K562 (cell line): ENCODE results near the gene ELMO3. TPM values are rescaled to one million over a fixed set of nuclear protein-coding genes. Genes with fewer than 3 reads are reported as not detected.

ENCODE experiments used
- ATAC-seq: fragments of 200-7000 bp; cut with Tn5 transposase; 3 replicates; pipeline ENCODE4 v1.9.1; 2020; ENCODE audit warnings: moderate library complexity
- BruUV-seq: library from RNA; stranded (reverse); fragments of 400-500 nt; replicated peaks from 2 replicates; lab custom pipeline; 2021; lab: Mats Ljungman, UMichigan
- CTCF ChIA-PET: fragments of 300-600 bp; formaldehyde crosslinking; extraction: SDS; loops from one replicate; lab custom pipeline; 2021; ENCODE audit warnings: low intra/inter-chr PET ratio; lab: Yijun Ruan, JAX
- POLR2A ChIA-PET: fragments of 300-600, 350-650 bp; sonication (Branson Sonifier 250); formaldehyde crosslinking; extraction: SDS; loops from one replicate; lab custom pipeline; 2021; ENCODE audit warnings: antibody characterized with exemption, inconsistent platforms; lab: Yijun Ruan, JAX
- DNase-seq, 4 experiments: peaks; one replicate each; pipeline versions ENCODE4 v3.0.0 to v3.0.0-alpha.2; 2011 to 2018; ENCODE audit warnings: low spot score in 3 of 4, mixed read lengths in 3 of 4; ENCODE audit errors: extremely low read depth in 1 of 4
- FAIRE-seq: peaks from 2 replicates; lab custom pipeline; 2011; peaks lifted over from hg19 to GRCh38; lab: Jason Lieb, UNC
- H2AFZ ChIP-seq: 2 replicates; pipeline ENCODE4 v1.6.0; 2011; ENCODE audit warnings: low read depth, low read length, control low read depth, inconsistent platforms
- H3K27ac ChIP-seq: fragments of 200-600 bp; 3 replicates; pipeline ENCODE4 v1.8.0; 2011; ENCODE audit warnings: low read depth, mild to moderate bottlenecking, control low read depth, inconsistent platforms, low read length, moderate library complexity, mixed read lengths; ENCODE audit errors: extremely low read depth
- H3K27me3 ChIP-seq, 2 experiments: fragments of 300-600 bp in 1 of 2; 2 replicates in 1 of 2; 3 replicates in 1 of 2; pipeline versions ENCODE4 v1.6.0 to v1.8.0; 2011; ENCODE audit warnings: inconsistent platforms in 2 of 2, low read length in 2 of 2, mild to moderate bottlenecking in 1 of 2, mixed read lengths in 1 of 2, moderate library complexity in 1 of 2; ENCODE audit not compliant: control insufficient read depth in 2 of 2, insufficient read depth in 2 of 2
- H3K36me3 ChIP-seq: fragments of 300-600 bp; 3 replicates; pipeline ENCODE4 v1.8.0; 2011; ENCODE audit warnings: mild to moderate bottlenecking, low read length, inconsistent platforms; ENCODE audit not compliant: control insufficient read depth, insufficient read depth
- H3K4me1 ChIP-seq, 2 experiments: fragments of 200-600 bp in 1 of 2; replicated peaks in 1 of 2; 2 replicates in 1 of 2; 3 replicates in 1 of 2; pipeline versions ENCODE4 v1.5.1 to v1.8.0; 2011; ENCODE audit warnings: inconsistent platforms in 2 of 2, low read length in 2 of 2, mild to moderate bottlenecking in 1 of 2, mixed read lengths in 1 of 2, moderate library complexity in 1 of 2; ENCODE audit not compliant: control insufficient read depth in 2 of 2, insufficient read depth in 2 of 2
- H3K4me2 ChIP-seq: 2 replicates; pipeline ENCODE4 v1.6.1; 2011; ENCODE audit warnings: low read length, control low read depth, inconsistent platforms, mixed read lengths; ENCODE audit not compliant: insufficient read depth
- H3K4me3 ChIP-seq: fragments of 200-600 bp; sonication (generic), shearing (Covaris generic); 2 replicates; pipeline ENCODE4 v1.5.1; 2016; ENCODE audit warnings: control low read depth, inconsistent platforms
- H3K79me2 ChIP-seq: fragments of 200-600 bp; 3 replicates; pipeline ENCODE4 v1.8.0; 2011; ENCODE audit warnings: low read length, inconsistent platforms; ENCODE audit not compliant: control insufficient read depth, insufficient read depth
- H3K9ac ChIP-seq, 2 experiments: 2 replicates each; pipeline versions ENCODE4 v1.6.0 to v1.6.1; 2011; ENCODE audit warnings: low read depth in 2 of 2, low read length in 2 of 2, control low read depth in 1 of 2, inconsistent platforms in 1 of 2, mild to moderate bottlenecking in 1 of 2, mixed read lengths in 1 of 2; ENCODE audit not compliant: insufficient read depth in 1 of 2
- H3K9me1 ChIP-seq: one replicate; pipeline ENCODE4 v1.6.0; 2011; ENCODE audit warnings: inconsistent platforms, mild to moderate bottlenecking, low read length, moderate library complexity; ENCODE audit not compliant: control insufficient read depth, insufficient read depth
- H3K9me3 ChIP-seq: replicated peaks from 2 replicates; pipeline ENCODE4 v1.5.1; 2011; ENCODE audit warnings: low read depth, low read length, inconsistent platforms; ENCODE audit not compliant: control insufficient read depth, insufficient read depth
- H4K20me1 ChIP-seq: replicated peaks from 2 replicates; pipeline ENCODE4 v1.6.1; 2011; ENCODE audit warnings: low read length, inconsistent platforms, mixed read lengths; ENCODE audit not compliant: control insufficient read depth, insufficient read depth
- MTA2 ChIP-seq: fragments of 450-650 bp; IDR thresholded peaks from 2 replicates; pipeline ENCODE4 v1.6.1; 2016; ENCODE audit warnings: low read depth
- RBM25 ChIP-seq: fragments of 200-400 bp; formaldehyde crosslinking; IDR thresholded peaks from 2 replicates; pipeline ENCODE4 v1.6.1; 2018; ENCODE audit warnings: low read length, low read depth, moderate library complexity; ENCODE audit not compliant: severe bottlenecking
- WGBS: fragments of 100-300 bp; shearing (Covaris generic); methylation state at CpG from one replicate; pipeline ENCODE4 v1.1.6; 2016; ENCODE audit warnings: low coverage, mixed read lengths; ENCODE audit not compliant: insufficient coverage; ENCODE audit errors: missing lambda C conversion rate; 5-methylcytosine and 5-hydroxymethylcytosine counted together
- in situ Hi-C: fragments of 300-500 bp; cut with MboI; formaldehyde crosslinking; loops from 4 replicates; pipeline ENCODE4 v1.15.0; 2018; ENCODE audit warnings: inconsistent platforms, mixed read lengths
- intact Hi-C: fragments of 100-400 bp; cut with micrococcal nuclease; formaldehyde crosslinking; loops from 2 replicates; pipeline ENCODE4 v1.14.2; 2022
- polyA plus RNA-seq, 8 experiments: library from polyadenylated mRNA; depleted of rRNA in 4 of 8; stranded (reverse) in 5 of 8; unstranded in 3 of 8; fragments of >200 nt; fragmentation: Nextera tagmentation in 2 of 8; fragmentation: Illumina TruSeq in 1 of 8; extraction: Ambion mirVana in 2 of 8; extraction: Trizol in 1 of 8; gene quantifications; 2 replicates each; pipeline versions ENCODE4 v1.2.1 to v1.2.3, GENCODE V29; 2011 to 2014; ENCODE audit warnings: inconsistent platforms in 1 of 8, missing spikeins in 1 of 8
- total RNA-seq, 7 experiments: library from RNA; depleted of rRNA in 6 of 7; stranded (reverse); fragments of >200 nt in 6 of 7; fragmentation: Illumina TruSeq in 2 of 7; extraction: Trizol in 2 of 7; gene quantifications; 2 replicates each; pipeline versions ENCODE4 v1.2.1 to v1.2.3, GENCODE V29; 2011 to 2021; ENCODE audit warnings: low replicate concordance in 1 of 7
- TF ChIP-seq, protein P1 (sequence below): sonication (generic); formaldehyde crosslinking; IDR thresholded peaks from 2 replicates; pipeline ENCODE4 v1.8.1; 2023; ENCODE audit warnings: mild to moderate bottlenecking, missing genetic modification reagents
- TF ChIP-seq, protein P2 (sequence below): fragments of 450-650 bp; IDR thresholded peaks from 2 replicates; pipeline ENCODE4 v1.6.1; 2017; ENCODE audit warnings: antibody characterized with exemption, mild to moderate bottlenecking
- TF ChIP-seq, protein P3 (sequence below): fragments of 200-800 bp; sonication (Bioruptor generic); IDR thresholded peaks from 2 replicates; pipeline ENCODE4 v1.6.1; 2017; ENCODE audit warnings: missing genetic modification characterization, missing compliant biosample characterization
- TF ChIP-seq, protein P4 (sequence below): fragments of 250-450 bp; sonication (Bioruptor Pico); IDR thresholded peaks from 2 replicates; pipeline ENCODE4 v1.8.0; 2022; ENCODE audit warnings: moderate library complexity, mild to moderate bottlenecking, inconsistent platforms

Gene ELMO3
- total and polyA plus RNA-seq, 9 of the 15 experiments (the other 6 are each of a cell fraction or from before 2014, with no cell fraction given), result 0.04 to 5.1 (median 1.5) TPM

- ChIA-PET POLR2A (interaction anchor here (1.2 kb wide), 1 partner anchor 15 kb away, joined by 3 read pairs; no protein-coding TSS in a partner anchor), CTCF (interaction anchor here (0.7 to 3.2 kb wide), 3 partner anchors 29 to 173 kb away, joined by 3 to 29 read pairs (median 3); no protein-coding TSS in a partner anchor)
- peaks cover 16% of the 10 kb centered on the region for H4K20me1 ChIP-seq
- no peak overlapping the region for H3K4me3 ChIP-seq
- H3K9ac ChIP-seq, result no peak overlapping the region
- no peak overlapping the region for H3K27ac ChIP-seq
- no peaks in the 10 kb centered on the region for H3K27me3 ChIP-seq
- peaks cover 17 to 53% of the 10 kb centered on the region in 2 experiments for H3K4me1 ChIP-seq
- H3K79me2 ChIP-seq, result peaks cover 23% of the 10 kb centered on the region
- no peak overlapping the region for H3K4me2 ChIP-seq
- 70% methylated on average over 12 of the region's 15 CpGs for WGBS
- intact Hi-C loops (loop anchor here (5.0 kb wide), 1 partner anchor 179 kb away; no protein-coding TSS in a partner anchor), in situ Hi-C loops (loop anchor here (5.0 to 25.0 kb wide), 2 partner anchors 139 to 194 kb away; partner anchors contain the start of gene CES3)
- H2AFZ ChIP-seq, result no peak overlapping the region
- ATAC-seq, result no peak
- no peak for FAIRE-seq
- DNase-seq, result no peak
- no peaks in the 10 kb centered on the region; the same call in 2 of the 3 replicates for H3K36me3 ChIP-seq
- H3K9me1 ChIP-seq, result no peaks in the 10 kb centered on the region
- no peaks in the 10 kb centered on the region for H3K9me3 ChIP-seq
- TF ChIP-seq, protein P1, sequence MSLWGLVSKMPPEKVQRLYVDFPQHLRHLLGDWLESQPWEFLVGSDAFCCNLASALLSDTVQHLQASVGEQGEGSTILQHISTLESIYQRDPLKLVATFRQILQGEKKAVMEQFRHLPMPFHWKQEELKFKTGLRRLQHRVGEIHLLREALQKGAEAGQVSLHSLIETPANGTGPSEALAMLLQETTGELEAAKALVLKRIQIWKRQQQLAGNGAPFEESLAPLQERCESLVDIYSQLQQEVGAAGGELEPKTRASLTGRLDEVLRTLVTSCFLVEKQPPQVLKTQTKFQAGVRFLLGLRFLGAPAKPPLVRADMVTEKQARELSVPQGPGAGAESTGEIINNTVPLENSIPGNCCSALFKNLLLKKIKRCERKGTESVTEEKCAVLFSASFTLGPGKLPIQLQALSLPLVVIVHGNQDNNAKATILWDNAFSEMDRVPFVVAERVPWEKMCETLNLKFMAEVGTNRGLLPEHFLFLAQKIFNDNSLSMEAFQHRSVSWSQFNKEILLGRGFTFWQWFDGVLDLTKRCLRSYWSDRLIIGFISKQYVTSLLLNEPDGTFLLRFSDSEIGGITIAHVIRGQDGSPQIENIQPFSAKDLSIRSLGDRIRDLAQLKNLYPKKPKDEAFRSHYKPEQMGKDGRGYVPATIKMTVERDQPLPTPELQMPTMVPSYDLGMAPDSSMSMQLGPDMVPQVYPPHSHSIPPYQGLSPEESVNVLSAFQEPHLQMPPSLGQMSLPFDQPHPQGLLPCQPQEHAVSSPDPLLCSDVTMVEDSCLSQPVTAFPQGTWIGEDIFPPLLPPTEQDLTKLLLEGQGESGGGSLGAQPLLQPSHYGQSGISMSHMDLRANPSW (CRISPR knock-in tag), result no peak
- TF ChIP-seq, protein P2, sequence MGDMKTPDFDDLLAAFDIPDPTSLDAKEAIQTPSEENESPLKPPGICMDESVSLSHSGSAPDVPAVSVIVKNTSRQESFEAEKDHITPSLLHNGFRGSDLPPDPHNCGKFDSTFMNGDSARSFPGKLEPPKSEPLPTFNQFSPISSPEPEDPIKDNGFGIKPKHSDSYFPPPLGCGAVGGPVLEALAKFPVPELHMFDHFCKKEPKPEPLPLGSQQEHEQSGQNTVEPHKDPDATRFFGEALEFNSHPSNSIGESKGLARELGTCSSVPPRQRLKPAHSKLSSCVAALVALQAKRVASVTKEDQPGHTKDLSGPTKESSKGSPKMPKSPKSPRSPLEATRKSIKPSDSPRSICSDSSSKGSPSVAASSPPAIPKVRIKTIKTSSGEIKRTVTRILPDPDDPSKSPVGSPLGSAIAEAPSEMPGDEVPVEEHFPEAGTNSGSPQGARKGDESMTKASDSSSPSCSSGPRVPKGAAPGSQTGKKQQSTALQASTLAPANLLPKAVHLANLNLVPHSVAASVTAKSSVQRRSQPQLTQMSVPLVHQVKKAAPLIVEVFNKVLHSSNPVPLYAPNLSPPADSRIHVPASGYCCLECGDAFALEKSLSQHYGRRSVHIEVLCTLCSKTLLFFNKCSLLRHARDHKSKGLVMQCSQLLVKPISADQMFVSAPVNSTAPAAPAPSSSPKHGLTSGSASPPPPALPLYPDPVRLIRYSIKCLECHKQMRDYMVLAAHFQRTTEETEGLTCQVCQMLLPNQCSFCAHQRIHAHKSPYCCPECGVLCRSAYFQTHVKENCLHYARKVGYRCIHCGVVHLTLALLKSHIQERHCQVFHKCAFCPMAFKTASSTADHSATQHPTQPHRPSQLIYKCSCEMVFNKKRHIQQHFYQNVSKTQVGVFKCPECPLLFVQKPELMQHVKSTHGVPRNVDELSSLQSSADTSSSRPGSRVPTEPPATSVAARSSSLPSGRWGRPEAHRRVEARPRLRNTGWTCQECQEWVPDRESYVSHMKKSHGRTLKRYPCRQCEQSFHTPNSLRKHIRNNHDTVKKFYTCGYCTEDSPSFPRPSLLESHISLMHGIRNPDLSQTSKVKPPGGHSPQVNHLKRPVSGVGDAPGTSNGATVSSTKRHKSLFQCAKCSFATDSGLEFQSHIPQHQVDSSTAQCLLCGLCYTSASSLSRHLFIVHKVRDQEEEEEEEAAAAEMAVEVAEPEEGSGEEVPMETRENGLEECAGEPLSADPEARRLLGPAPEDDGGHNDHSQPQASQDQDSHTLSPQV, result no peak
- TF ChIP-seq, protein P3, sequence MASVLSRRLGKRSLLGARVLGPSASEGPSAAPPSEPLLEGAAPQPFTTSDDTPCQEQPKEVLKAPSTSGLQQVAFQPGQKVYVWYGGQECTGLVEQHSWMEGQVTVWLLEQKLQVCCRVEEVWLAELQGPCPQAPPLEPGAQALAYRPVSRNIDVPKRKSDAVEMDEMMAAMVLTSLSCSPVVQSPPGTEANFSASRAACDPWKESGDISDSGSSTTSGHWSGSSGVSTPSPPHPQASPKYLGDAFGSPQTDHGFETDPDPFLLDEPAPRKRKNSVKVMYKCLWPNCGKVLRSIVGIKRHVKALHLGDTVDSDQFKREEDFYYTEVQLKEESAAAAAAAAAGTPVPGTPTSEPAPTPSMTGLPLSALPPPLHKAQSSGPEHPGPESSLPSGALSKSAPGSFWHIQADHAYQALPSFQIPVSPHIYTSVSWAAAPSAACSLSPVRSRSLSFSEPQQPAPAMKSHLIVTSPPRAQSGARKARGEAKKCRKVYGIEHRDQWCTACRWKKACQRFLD (CRISPR knock-in tag), result no peak
- TF ChIP-seq, protein P4, sequence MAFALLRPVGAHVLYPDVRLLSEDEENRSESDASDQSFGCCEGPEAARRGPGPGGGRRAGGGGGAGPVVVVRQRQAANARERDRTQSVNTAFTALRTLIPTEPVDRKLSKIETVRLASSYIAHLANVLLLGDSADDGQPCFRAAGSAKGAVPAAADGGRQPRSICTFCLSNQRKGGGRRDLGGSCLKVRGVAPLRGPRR (CRISPR knock-in tag), result no peak
- no peak for TF ChIP-seq RBM25
- no peak for TF ChIP-seq MTA2
- BruUV-seq, result no TSS peak
Measured at GRCh38 chr16:67156143-67156844, 42.6 kb upstream of the ELMO3 start.
